ENCODE data around the gene SLTM.
"Not testable (repeated sequence)": the region's sequence is repeated elsewhere in the genome, so short reads cannot be mapped to it uniquely, and the experiment has no call there.

SLTM gene

DNA sequence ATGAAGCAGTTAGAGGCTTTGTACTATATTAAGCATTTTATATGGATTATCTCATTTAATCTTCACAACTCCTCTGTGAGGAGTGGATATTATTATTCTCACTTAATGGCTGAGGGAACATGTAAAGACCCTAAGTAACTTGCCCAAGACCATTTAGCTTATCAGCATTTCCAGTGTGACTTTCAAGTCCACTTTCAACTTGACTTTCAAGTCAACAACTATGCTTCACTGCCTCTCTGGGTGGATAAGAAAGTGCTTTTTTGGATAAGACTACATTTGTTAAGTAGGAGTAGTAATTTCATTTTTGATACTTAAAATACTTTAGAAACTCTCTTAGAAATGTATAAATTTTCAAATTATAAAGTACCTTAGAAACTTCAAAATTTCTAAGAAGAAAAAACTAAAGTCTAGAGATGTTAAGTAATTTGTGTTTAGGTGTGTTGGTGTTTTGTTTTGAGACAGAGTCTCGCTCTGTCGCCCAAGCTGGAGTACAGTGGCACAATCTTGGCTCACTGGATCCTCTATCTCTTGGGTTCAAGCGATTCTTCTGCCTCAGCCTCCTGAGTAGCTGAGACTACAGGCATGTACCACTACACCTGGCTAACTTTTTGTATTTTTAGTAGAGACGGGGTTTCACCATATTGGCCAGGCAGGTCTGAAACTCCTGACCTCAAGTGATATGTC lies 90.6 kb downstream of the SLTM start:
- TF ChIP-seq, protein P1, sequence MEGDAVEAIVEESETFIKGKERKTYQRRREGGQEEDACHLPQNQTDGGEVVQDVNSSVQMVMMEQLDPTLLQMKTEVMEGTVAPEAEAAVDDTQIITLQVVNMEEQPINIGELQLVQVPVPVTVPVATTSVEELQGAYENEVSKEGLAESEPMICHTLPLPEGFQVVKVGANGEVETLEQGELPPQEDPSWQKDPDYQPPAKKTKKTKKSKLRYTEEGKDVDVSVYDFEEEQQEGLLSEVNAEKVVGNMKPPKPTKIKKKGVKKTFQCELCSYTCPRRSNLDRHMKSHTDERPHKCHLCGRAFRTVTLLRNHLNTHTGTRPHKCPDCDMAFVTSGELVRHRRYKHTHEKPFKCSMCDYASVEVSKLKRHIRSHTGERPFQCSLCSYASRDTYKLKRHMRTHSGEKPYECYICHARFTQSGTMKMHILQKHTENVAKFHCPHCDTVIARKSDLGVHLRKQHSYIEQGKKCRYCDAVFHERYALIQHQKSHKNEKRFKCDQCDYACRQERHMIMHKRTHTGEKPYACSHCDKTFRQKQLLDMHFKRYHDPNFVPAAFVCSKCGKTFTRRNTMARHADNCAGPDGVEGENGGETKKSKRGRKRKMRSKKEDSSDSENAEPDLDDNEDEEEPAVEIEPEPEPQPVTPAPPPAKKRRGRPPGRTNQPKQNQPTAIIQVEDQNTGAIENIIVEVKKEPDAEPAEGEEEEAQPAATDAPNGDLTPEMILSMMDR (IDR thresholded peaks at IDR 0.05), result no peak
- Mint-ChIP-seq H3K4me1 (no peaks in the 10 kb centered on the region), H3K4me3 (no peak overlapping the region), H3K27ac (no peak overlapping the region), H3K9me3 (no peaks in the 10 kb centered on the region), H3K36me3 (ENCODE audit: low read depth) (peaks cover 45% of the 10 kb centered on the region), H3K27me3 (ENCODE audit: low read depth, poor library complexity) (peaks cover 2% of the 10 kb centered on the region)
- DNase-seq, result no peak

DNA sequence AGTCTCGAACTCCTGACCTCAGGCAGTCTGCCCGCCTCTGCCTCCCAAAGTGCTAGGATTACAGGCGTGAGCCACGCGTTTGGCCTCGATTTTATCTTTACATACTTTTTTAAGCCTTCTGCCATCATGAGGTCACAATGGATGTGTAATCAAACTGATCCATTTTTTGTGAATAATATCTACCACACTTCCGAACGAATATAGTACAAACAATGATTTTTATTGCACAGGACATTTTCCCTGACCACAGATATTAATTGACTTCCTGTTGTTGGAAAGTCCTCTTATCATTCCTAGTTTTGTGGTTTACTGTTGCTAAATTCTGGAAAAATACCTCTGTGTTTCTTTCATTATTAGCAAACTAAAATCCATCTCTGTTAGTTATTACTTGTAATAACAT lies 93.4 kb downstream of the SLTM start:
- Mint-ChIP-seq H3K9me3 (no peaks in the 10 kb centered on the region), H3K36me3 (ENCODE audit: low read depth) (peaks cover 35% of the 10 kb centered on the region), H3K27ac (no peak overlapping the region), H3K27me3 (ENCODE audit: low read depth, poor library complexity) (peaks cover 5% of the 10 kb centered on the region), H3K4me3 (no peak overlapping the region), H3K4me1 (no peaks in the 10 kb centered on the region)
- no peak for DNase-seq
- TF ChIP-seq, protein P1 (IDR thresholded peaks at IDR 0.05), result no peak

DNA sequence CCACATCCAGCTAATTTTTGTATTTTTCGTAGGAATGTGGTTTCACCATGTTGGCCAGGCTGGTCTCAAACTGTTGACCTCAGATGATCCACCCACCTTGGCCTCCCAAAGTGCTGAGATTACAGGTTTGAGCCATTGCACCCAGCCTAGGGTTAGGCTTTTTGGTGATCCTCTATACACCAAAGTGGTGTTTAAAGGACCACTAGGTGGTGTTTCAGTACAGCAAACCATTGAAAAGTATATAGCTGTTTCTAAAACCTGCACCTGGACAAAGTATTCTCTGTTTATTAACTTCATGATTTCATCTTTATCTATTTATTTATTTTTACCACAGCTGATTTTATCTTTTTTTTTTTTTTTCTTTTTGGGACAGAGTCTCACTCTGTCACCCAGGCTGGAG lies 94.0 kb downstream of the SLTM start:
- TF ChIP-seq, protein P1 (IDR thresholded peaks at IDR 0.05), result no peak
- H3K4me1 Mint-ChIP-seq, result no peaks in the 10 kb centered on the region
- DNase-seq, result no peak
- H3K27ac Mint-ChIP-seq, result no peak overlapping the region
- no peak overlapping the region for H3K4me3 Mint-ChIP-seq
- H3K27me3 Mint-ChIP-seq (ENCODE audit: low read depth, poor library complexity), result peaks cover 5% of the 10 kb centered on the region
- H3K9me3 Mint-ChIP-seq, result no peaks in the 10 kb centered on the region
- peaks cover 32% of the 10 kb centered on the region for H3K36me3 Mint-ChIP-seq (ENCODE audit: low read depth)

DNA sequence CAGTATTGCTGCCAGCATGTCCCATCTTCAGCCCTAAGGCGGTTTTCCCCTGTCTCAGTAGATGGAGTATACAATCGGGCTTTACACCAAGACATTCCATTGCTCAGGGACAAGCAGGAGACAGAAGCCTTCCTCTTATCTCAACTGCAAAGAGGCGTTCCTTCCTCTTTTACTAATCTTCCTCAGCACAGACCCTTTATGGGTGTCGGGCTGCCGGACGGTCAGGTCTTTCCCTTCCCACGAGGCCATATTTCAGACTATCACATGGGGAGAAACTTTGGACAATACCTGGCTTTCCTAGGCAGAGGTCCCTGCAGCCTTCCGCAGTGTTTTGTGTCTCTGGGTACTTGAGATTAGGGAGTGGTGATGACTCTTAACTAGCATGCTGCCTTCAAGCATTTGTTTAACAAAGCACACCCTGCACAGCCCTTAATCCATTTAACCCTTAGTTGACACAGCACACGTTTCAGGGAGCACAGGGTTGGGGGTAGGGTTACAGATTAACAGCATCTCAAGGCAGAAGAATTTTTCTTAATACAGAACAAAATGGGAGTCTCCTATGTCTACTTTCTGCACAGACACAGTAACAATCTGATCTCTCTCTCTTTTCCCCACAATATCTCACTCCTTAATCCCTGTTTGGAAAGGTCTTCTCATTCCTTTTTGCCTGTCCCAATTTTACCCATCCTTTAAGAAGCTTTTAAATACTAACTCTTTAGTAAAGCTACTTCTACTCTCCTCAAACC lies 99.6 kb downstream of the SLTM start:
- H3K4me3 Mint-ChIP-seq, result peak overlapping the region; percentile 41
- DNase-seq; H3K9me3 Mint-ChIP-seq; H3K27me3 Mint-ChIP-seq (ENCODE audit: low read depth, poor library complexity): not testable (repeated sequence)
- peaks cover 22% of the 10 kb centered on the region for H3K36me3 Mint-ChIP-seq (ENCODE audit: low read depth)
- H3K4me1 Mint-ChIP-seq, result peaks cover 17% of the 10 kb centered on the region
- H3K27ac Mint-ChIP-seq, result peak overlapping the region; percentile 39

DNA sequence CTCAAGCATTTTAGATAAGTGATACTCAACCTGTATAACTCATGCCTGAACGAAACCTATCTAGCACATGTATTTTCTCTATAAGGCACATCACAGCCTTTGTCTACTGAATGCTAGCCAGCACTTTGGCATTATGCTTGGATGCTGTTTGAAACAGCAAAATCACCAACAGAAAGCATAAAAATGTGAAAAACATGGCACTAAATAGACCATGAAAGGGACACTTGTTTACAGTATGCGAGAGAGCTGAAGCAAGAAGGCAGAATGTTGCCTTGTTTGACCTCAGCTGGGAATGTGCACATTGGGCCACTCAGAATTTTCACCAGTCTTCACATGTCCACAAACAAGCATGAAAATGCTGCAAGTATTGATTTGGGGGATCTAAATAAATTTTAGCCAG lies 102.9 kb downstream of the SLTM start:
- Mint-ChIP-seq H3K4me3 (no peak overlapping the region), H3K9me3 (peaks cover 3% of the 10 kb centered on the region), H3K27ac (no peak overlapping the region), H3K4me1 (peaks cover 17% of the 10 kb centered on the region), H3K36me3 (ENCODE audit: low read depth) (peaks cover 30% of the 10 kb centered on the region), H3K27me3 (ENCODE audit: low read depth, poor library complexity) (no peaks in the 10 kb centered on the region)
- TF ChIP-seq, protein P1 (IDR thresholded peaks at IDR 0.05), result no peak
- DNase-seq, result no peak

Data from nephron progenitor cell (in vitro differentiated cells).